H9 (cell line): ENCODE results near the gene CLCN5. TPM values are rescaled to one million over a fixed set of nuclear protein-coding genes. Genes with fewer than 3 reads are reported as not detected.

Source experiments
- DNase-seq: peaks from one replicate; pipeline ENCODE4 v3.0.0-alpha.2; 2017
- H2AFZ ChIP-seq: one replicate; pipeline ENCODE4 v1.6.1; 2013; ENCODE audit warnings: mild to moderate bottlenecking, low read length, control low read depth, moderate library complexity
- H2AK5ac ChIP-seq: 2 replicates; pipeline ENCODE4 v1.6.1; 2013; ENCODE audit warnings: low read length, control low read depth, mixed read lengths; ENCODE audit not compliant: insufficient read length
- H2BK120ac ChIP-seq: one replicate; pipeline ENCODE4 v1.6.1; 2013; ENCODE audit warnings: low read depth, mild to moderate bottlenecking, low read length, control low read depth, inconsistent platforms; ENCODE audit not compliant: poor library complexity, severe bottlenecking
- H2BK12ac ChIP-seq: 2 replicates; pipeline ENCODE4 v1.6.1; 2013; ENCODE audit warnings: low read length, control low read depth, mixed read lengths, low read depth; ENCODE audit not compliant: insufficient read length
- H2BK15ac ChIP-seq: 2 replicates; pipeline ENCODE4 v1.6.1; 2013; ENCODE audit warnings: low read depth, low read length, control low read depth
- H2BK20ac ChIP-seq: one replicate; pipeline ENCODE4 v1.6.1; 2013; ENCODE audit warnings: low read depth, mild to moderate bottlenecking, low read length, control low read depth, inconsistent platforms; ENCODE audit not compliant: poor library complexity, severe bottlenecking
- H2BK5ac ChIP-seq: 2 replicates; pipeline ENCODE4 v1.6.1; 2013; ENCODE audit warnings: low read length, control low read depth, mixed read lengths; ENCODE audit not compliant: insufficient read length
- H3K14ac ChIP-seq: 2 replicates; pipeline ENCODE4 v1.6.1; 2013; ENCODE audit warnings: low read length, control low read depth; ENCODE audit not compliant: insufficient read depth
- H3K18ac ChIP-seq: 2 replicates; pipeline ENCODE4 v1.6.1; 2013; ENCODE audit warnings: low read depth, mild to moderate bottlenecking, mixed read lengths, low read length, control low read depth; ENCODE audit not compliant: insufficient read length
- H3K23ac ChIP-seq: 2 replicates; pipeline ENCODE4 v1.6.1; 2013; ENCODE audit warnings: low read length, control low read depth, mixed read lengths, low read depth; ENCODE audit not compliant: insufficient read length
- H3K23me2 ChIP-seq: 2 replicates; pipeline ENCODE4 v1.6.1; 2013; ENCODE audit warnings: low read depth, mild to moderate bottlenecking, mixed read lengths, low read length, control low read depth; ENCODE audit not compliant: insufficient read length, poor library complexity, severe bottlenecking
- H3K27ac ChIP-seq: 2 replicates; pipeline ENCODE4 v1.5.1; 2013; ENCODE audit warnings: low read length, control low read depth, mixed read lengths, low read depth; ENCODE audit not compliant: insufficient read length
- H3K27me3 ChIP-seq: 2 replicates; pipeline ENCODE4 v1.6.1; 2013; ENCODE audit warnings: low read length, control low read depth, inconsistent platforms; ENCODE audit not compliant: insufficient read depth
- H3K4ac ChIP-seq: 2 replicates; pipeline ENCODE4 v1.6.1; 2013; ENCODE audit warnings: low read depth, mild to moderate bottlenecking, control low read depth, inconsistent platforms, low read length, moderate library complexity
- H3K4me1 ChIP-seq: 2 replicates; pipeline ENCODE4 v1.6.1; 2013; ENCODE audit warnings: low read length, control low read depth, inconsistent platforms; ENCODE audit not compliant: insufficient read depth
- H3K4me2 ChIP-seq: 2 replicates; pipeline ENCODE4 v1.6.1; 2013; ENCODE audit warnings: low read length, control low read depth, mixed read lengths; ENCODE audit not compliant: insufficient read length, insufficient read depth
- H3K56ac ChIP-seq: 2 replicates; pipeline ENCODE4 v1.6.1; 2013; ENCODE audit warnings: low read depth, mild to moderate bottlenecking, mixed read lengths, low read length, control low read depth; ENCODE audit not compliant: insufficient read length
- H3K79me1 ChIP-seq: 2 replicates; pipeline ENCODE4 v1.6.1; 2013; ENCODE audit warnings: low read depth, mild to moderate bottlenecking, moderate library complexity, low read length, control low read depth, inconsistent platforms; ENCODE audit not compliant: insufficient read depth, poor library complexity, severe bottlenecking
- H3K79me2 ChIP-seq: 2 replicates; pipeline ENCODE4 v1.6.1; 2013; ENCODE audit warnings: low read length, control low read depth, inconsistent platforms; ENCODE audit not compliant: insufficient read depth
- H3K9ac ChIP-seq: 2 replicates; pipeline ENCODE4 v1.6.1; 2013; ENCODE audit warnings: low read length, control low read depth, mixed read lengths; ENCODE audit not compliant: insufficient read length; ENCODE audit errors: extremely low read depth
- H3K9me3 ChIP-seq: one replicate; pipeline ENCODE4 v1.6.1; 2013; ENCODE audit warnings: low read depth, low read length, inconsistent platforms; ENCODE audit not compliant: control insufficient read depth
- H3T11ph ChIP-seq: one replicate; pipeline ENCODE4 v1.6.1; 2013; ENCODE audit warnings: mild to moderate bottlenecking, low read length, control low read depth, inconsistent platforms
- H4K20me1 ChIP-seq: one replicate; pipeline ENCODE4 v1.6.1; 2013; ENCODE audit not compliant: control insufficient read depth, insufficient read length, insufficient read depth
- H4K5ac ChIP-seq: 2 replicates; pipeline ENCODE4 v1.6.1; 2013; ENCODE audit warnings: low read depth, mild to moderate bottlenecking, mixed read lengths, low read length, control low read depth; ENCODE audit not compliant: insufficient read length
- H4K8ac ChIP-seq: replicated peaks from 2 replicates; pipeline ENCODE4 v1.6.1; 2013; ENCODE audit warnings: low read length, control low read depth, mixed read lengths, low read depth; ENCODE audit not compliant: insufficient read length
- H4K91ac ChIP-seq: 2 replicates; pipeline ENCODE4 v1.6.1; 2013; ENCODE audit warnings: low read depth, mild to moderate bottlenecking, moderate library complexity, mixed read lengths, low read length, control low read depth; ENCODE audit not compliant: insufficient read length
- H3K27ac Mint-ChIP-seq, 3 experiments: 2 replicates in 2 of 3; 3 replicates in 1 of 3; pipeline ENCODE4 v1.8.0; 2020 to 2021; ENCODE audit warnings: mixed read lengths in 3 of 3, mild to moderate bottlenecking in 1 of 3, moderate library complexity in 1 of 3
- H3K27me3 Mint-ChIP-seq: 2 replicates; pipeline ENCODE4 v1.8.0; 2021; ENCODE audit warnings: low read depth, mild to moderate bottlenecking, moderate library complexity, mixed read lengths
- H3K36me3 Mint-ChIP-seq, 3 experiments: 2 replicates in 2 of 3; 3 replicates in 1 of 3; pipeline ENCODE4 v1.8.0; 2020 to 2021; ENCODE audit warnings: low read depth in 3 of 3, mixed read lengths in 3 of 3; ENCODE audit not compliant: insufficient read depth in 1 of 3
- H3K4me1 Mint-ChIP-seq, 2 experiments: 2 replicates each; pipeline ENCODE4 v1.8.0; 2020; ENCODE audit warnings: mixed read lengths in 2 of 2
- H3K4me3 Mint-ChIP-seq, 2 experiments: 2 replicates in 1 of 2; 3 replicates in 1 of 2; pipeline ENCODE4 v1.8.0; 2020 to 2021; ENCODE audit warnings: mild to moderate bottlenecking in 2 of 2, mixed read lengths in 2 of 2, moderate library complexity in 1 of 2
- H3K9me3 Mint-ChIP-seq, 2 experiments: 2 replicates in 1 of 2; 3 replicates in 1 of 2; pipeline ENCODE4 v1.8.0; 2020; ENCODE audit warnings: mild to moderate bottlenecking in 2 of 2, mixed read lengths in 2 of 2, moderate library complexity in 1 of 2
- CTCF ChIP-seq: fragments of 200-600 bp; sonication (generic); conservative IDR thresholded peaks from 3 replicates; pipeline ENCODE4 v1.8.0; 2021; ENCODE audit warnings: antibody characterized with exemption, mild to moderate bottlenecking
- WGBS: extraction: QIAGEN DNeasy Blood & Tissue Kit; methylation state at CpG from one replicate; pipeline ENCODE4 v1.1.7; 2013; ENCODE audit warnings: missing lambda C conversion rate, low lambda C conversion rate, mixed read lengths; ENCODE audit not compliant: insufficient read length; ENCODE audit errors: extremely low coverage; 5-methylcytosine and 5-hydroxymethylcytosine counted together
- total RNA-seq: library from RNA; stranded (reverse); gene quantifications from 2 replicates; pipeline ENCODE4 v1.2.1, GENCODE V29; 2021

CLCN5 gene
- total RNA-seq, 1 experiment from 2014 or later, result 5.9 TPM

- Histone ChIP-seq H4K91ac (no peak overlapping the region), H2BK15ac (no peak overlapping the region), H3K23me2 (no peaks in the 10 kb centered on the region), H2AK5ac (no peak overlapping the region), H3K4me1 (peaks cover 10% of the 10 kb centered on the region), H4K20me1 (no peaks in the 10 kb centered on the region), H3K79me1 (no peaks in the 10 kb centered on the region), H3T11ph (no peak overlapping the region), H3K9me3 (peaks cover 7% of the 10 kb centered on the region), H3K56ac (no peak overlapping the region), H3K79me2 (no peaks in the 10 kb centered on the region), H3K9ac (no peak overlapping the region), H3K27ac (no peak overlapping the region), H4K8ac (no peak overlapping the region), H3K23ac (no peak overlapping the region), H2AFZ (no peak overlapping the region), H3K14ac (no peak overlapping the region), H3K27me3 (no peaks in the 10 kb centered on the region), H4K5ac (no peak overlapping the region), H2BK120ac (no peak overlapping the region), H2BK5ac (no peak overlapping the region), H3K4me2 (no peak overlapping the region), H3K4ac (no peak overlapping the region), H2BK20ac (no peak overlapping the region), H2BK12ac (no peak overlapping the region), H3K18ac (no peak overlapping the region)
- no peak overlapping the region for H3K27ac Mint-ChIP-seq
- no peak overlapping the region for H3K4me3 Mint-ChIP-seq
- peaks cover 0 to 5% (median 2%) of the 10 kb centered on the region in 3 experiments; a peak in 5 of 7 replicates for H3K36me3 Mint-ChIP-seq
- peaks cover 69 to 79% of the 10 kb centered on the region in 2 experiments for H3K9me3 Mint-ChIP-seq
- peaks cover 62 to 67% of the 10 kb centered on the region in 2 experiments for H3K4me1 Mint-ChIP-seq
- no CpG with 5 or more reads among the region's 2 CpGs for WGBS
- DNase-seq, result no peak
- H3K27me3 Mint-ChIP-seq, result no peaks in the 10 kb centered on the region
- no peak for TF ChIP-seq CTCF
Measured at GRCh38 chrX:50111742-50112141, 189.3 kb downstream of the CLCN5 start.
